Hematopoietic multipotent progenitor cell treated with erythropoietin and hydrocortisone succinate and interleukin-3 and kit ligand, for 15 days (in vitro differentiated cells): ENCODE data around the gene AQP2.
"Not testable (repeated sequence)": the region's sequence is repeated elsewhere in the genome, so short reads cannot be mapped to it uniquely, and the experiment has no call there.

Source experiments
- DNase-seq: peaks from one replicate; pipeline ENCODE4 v3.0.0-alpha.2; 2015; ENCODE audit warnings: low spot score

AQP2 gene

DNA sequence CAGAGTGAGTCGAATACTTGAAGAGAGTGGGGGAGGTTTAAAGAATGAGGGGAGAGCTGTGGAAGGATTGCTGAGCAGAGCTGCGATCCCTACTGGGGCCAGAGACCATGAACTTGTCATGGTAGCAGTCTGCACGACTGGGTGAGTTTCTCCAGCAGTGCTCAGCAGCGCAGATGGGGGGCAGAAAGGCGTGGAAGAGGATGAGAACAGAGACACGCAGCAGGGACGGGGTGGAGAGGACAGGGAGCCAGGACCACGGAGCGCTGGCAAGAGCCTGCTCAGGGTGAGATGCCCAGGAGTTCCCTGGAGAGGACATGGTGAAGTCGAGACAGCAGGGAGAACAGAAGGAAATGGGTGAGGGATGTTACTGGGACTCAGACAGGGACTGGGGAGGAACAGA, 20.1 kb downstream of the AQP2 start:
- no peak for DNase-seq

DNA sequence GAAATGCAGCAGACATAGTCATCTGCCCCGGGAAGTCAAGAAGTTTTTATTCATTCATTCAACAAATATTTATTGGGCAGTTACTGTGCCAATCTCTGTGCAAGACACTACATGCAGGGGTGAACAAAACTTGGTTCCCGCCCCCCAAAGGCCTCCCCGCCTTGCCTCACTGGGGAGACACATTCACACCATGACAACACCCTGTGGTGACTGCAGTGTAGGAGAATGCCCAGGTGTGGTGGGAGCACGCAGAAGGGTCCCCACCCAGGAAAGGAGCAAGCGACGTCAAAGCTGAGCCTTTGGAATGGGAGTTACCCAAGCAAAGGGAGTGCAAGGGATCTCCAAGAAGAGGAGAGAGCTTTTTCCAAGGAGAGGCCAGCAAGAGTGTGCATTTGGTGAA, 20.6 kb downstream of the AQP2 start:
- no peak for DNase-seq

DNA sequence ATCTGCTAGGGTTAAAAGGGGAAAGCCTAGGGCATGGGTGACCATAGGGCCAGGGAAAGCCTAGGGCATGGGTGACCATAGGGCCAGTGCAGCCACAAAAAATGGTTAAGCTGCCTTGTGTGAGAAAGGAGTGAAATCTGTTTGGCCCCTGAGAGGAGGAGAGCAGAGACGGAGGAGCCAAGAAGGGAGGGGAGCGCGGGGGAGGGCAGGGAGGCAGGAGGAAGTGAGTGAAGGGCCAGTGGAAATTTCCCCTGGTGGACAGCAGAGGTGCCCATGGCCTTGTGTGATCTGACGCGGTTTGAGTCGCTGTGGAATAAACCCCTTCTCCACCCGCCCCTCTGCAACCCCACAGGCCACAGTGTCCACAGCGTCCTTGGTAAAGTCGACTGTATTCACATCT, 21.6 kb downstream of the AQP2 start:
- no peak for DNase-seq

DNA sequence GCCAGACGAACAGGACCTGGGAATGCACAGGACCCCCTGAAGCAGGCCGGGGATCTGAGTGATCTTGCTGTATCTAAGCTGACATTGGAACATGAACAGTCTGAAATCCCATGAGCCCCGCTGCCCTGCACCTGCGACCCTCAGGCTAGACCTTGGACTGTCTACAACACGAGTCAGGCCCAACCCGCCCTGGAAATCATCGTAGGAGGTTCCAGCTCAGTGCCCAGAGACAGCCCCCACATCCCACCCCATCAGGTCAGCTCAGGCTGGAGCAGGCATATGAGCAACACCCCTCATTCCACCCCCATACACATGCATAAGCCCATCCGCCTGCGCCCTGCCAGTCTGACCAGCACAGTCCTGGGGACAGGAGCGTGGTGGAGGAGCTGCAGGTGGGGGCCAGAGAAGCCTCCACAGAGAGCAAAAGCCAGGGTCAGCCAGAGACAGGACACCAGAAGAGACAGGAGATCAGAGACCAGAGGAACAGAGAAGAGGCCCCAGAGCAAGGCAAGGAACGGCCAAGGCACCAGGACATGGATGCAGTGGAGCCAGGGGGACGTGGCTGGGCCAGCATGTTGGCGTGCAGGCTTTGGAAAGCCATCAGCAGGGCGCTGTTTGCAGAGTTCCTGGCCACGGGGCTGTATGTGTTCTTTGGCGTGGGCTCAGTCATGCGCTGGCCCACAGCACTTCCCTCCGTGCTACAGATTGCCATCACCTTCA, 22.3 kb downstream of the AQP2 start, which contains the start of gene AQP6:
Gene AQP6, plus strand, starts transcription at position 307 of the 720 bp plus-strand sequence. Its CDS starts 227 bp downstream, at position 534.
- no peak for DNase-seq

DNA sequence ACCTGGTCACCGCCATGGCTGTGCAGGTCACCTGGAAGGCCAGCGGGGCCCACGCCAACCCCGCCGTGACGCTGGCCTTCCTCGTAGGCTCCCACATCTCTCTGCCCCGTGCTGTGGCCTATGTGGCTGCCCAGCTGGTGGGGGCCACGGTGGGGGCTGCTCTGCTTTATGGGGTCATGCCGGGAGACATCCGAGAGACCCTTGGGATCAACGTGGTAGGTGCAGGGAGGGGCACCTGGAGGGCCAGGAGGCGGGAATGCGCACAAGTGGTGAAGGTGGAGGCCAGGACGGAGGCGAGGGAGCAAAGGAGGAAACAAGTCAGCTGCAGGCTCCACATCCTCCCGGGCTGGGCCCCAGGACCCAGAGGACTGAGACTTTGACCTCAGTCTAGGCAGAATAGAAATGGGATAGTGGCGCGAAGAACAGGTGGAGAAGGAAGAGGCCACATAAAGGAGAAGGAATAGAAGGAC, 22.9 kb downstream of the AQP2 start:
- DNase-seq = no peak

GRCh38 chr12:49974231-49974675, 23.7 kb downstream of the AQP2 start:
- no peak for DNase-seq

GRCh38 chr12:49974677-49975317, 24.3 kb downstream of the AQP2 start:
- no peak for DNase-seq

GRCh38 chr12:49975318-49975761, 24.8 kb downstream of the AQP2 start:
- no peak for DNase-seq

DNA sequence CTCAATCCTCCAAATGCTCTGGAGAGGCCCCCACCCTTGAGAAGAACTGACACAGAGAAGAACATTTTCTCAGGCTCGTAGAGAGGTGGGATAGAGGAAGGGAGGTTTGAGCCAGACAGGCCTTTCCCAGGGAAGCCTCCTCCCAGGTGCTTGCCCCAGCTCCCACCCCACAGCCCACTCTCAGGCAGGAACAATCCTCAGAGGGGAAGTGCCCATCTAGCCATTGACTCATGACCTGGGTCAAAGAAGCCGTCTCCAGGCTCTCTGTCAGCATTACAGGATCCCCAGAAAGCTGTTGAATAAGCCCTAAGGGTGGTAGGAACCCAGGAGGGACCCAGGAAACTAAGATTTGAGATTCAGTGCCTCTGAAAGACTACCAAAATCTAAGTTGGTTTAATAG, 26.0 kb downstream of the AQP2 start:
- no peak for DNase-seq

DNA sequence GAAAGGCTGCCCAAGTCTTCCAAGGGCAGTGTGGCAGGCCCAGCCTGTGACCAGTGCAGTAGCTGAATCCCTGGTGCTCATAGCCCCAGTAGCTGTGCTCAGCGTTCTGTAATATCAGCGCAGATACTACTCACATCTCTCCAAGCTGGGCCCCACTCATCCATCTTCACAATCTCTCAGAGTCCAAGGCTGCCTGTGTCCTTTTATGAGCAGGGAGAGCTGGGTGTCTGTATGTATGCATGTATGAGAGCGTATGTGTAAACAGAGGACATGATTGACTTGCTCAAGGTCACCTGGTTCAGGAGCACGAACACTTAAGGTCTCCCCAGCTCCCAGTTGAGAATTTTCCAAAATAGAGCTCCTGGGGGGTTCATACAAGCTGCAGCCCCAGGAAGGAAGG, 27.6 kb downstream of the AQP2 start:
- no peak for DNase-seq

- no peak for DNase-seq
Observed at GRCh38 chr12:49979016-49979586, 28.6 kb downstream of the AQP2 start.

DNA sequence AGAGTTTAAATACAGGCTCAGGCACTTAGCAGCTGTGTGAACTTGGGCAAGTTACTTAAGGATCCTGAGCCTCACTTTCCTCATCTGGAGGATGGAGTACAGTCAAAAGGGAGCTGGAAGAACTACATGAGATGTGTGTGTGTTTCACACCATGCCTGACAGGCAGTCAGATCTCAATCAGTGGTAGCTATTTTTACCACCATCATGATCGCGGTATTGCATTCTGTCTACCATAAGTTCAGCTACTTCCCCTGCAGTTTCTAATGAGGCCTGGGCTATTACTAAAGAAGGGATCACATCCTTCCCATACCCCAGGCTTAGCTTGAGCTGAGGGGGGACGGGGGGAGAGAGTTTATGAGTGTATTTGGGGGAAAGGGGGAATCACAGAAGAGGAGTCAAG, 29.3 kb downstream of the AQP2 start:
- no peak for DNase-seq

- DNase-seq = no peak
Observed at GRCh38 chr12:49980501-49981349, 30.2 kb downstream of the AQP2 start.

- DNase-seq = no peak
Observed at GRCh38 chr12:49982246-49983087, 31.9 kb downstream of the AQP2 start.

DNA sequence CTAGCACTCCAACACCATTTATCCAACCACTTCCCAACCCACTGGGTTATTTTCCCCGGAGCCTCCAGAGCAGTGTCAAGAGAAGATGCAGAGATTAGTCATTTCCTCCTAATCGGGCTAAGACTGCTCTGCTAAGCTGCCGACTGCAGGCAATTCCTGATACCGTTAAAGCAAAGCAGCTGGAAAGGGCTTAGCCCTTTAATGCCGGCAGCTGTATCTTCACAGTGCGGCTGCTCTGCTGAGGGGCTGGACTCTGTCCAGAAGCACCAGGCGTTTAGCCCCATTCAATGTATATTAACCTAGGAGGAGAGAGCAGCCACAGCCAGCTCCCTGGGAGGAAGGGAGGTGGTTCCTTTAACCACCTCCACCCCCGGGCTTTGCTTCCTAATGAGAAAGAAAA, 33.4 kb downstream of the AQP2 start:
- DNase-seq = no peak

DNA sequence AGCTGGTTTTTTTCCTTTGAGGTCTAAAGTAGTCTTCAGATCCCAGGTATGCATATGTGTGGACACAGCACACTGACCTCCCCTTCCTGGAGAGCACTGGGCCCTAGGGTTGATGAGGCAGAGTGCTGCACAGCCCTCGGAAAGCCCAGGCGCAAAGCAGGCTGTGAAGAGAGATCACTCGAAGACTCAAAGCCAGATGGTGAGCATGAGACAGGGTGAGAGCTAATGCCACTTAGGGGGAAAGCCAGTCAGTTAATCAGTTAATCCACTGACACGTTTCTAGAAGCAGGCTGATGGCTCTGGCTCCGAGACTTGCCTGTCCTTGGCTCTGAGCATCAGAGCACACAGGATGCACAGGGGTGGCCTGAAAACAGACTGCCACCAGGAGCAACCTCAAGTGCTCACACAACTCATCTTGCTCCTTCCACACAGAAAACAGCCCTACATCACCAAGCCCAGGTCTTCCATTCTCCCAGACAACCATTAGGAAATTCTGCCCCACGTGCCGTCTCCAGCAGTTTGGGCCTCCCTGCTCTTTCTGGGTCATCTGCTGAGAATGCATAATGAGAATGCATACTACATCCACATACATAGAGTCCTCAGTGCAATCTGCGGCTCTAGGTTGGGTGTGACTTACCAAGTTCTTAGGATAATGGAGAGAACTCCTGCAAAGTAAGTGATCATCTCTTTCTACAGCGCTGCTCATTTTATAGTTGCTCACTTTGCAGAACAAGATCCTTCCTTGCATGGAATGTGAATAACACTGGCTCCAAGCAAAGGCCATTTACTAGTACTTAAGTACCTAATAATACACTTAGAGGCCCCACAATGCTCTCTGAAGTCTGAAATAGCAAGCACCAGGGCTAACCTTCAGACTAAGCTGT, 34.2 kb downstream of the AQP2 start:
- DNase-seq = no peak

DNA sequence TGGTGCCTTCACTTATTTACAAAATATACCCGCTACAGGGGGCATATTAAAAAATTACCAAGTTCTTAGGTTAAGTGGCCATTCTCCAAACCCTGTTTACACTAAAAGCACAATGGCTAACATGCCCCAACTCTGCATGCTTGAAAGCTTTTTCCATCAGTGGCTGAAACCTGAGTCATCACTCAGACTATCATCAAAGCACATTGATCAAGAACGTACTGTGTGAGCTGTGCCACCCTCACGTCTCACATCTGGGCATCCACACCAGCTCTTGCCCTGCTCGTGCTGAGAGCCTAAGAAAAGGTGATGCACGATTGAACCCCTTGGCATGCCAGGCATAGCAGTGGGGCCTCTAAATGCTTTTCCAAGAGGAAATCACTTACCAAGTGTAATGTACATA, 35.4 kb downstream of the AQP2 start:
- no peak for DNase-seq

- DNase-seq = not testable (repeated sequence)
Observed at GRCh38 chr12:49986476-49986875, 35.9 kb downstream of the AQP2 start.

DNA sequence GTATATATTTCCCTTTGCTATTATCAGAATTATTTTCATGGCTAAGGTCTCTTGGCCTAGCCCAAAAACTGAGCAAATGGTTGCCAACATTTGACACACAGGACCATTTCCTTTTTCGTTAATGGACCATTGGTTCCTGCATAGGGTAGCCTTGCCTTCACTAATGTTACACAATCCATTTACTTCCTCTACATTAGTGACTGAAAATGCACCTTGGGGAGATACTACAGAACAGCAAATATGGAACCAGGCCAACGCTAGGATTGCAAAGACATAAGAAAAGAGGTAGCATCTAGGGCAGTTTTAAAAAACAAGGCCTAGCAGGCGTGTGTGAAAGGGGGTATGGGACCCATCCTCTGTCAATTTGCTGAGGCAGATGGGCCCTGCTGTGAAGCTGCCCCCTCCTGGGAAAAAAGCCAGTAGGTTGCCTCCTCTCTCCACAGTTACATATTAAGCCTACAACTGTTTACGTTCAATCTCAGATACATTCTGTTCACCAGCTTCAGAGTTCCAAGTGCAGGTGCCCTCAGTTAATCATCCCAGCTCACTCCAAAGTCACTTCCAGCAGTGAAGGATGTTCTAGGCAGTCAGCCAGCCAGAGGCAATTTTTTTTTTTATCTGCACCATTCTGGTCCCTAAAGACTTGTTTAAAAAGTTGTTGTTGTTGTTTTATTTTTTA, 37.2 kb downstream of the AQP2 start:
- DNase-seq = no peak

DNA sequence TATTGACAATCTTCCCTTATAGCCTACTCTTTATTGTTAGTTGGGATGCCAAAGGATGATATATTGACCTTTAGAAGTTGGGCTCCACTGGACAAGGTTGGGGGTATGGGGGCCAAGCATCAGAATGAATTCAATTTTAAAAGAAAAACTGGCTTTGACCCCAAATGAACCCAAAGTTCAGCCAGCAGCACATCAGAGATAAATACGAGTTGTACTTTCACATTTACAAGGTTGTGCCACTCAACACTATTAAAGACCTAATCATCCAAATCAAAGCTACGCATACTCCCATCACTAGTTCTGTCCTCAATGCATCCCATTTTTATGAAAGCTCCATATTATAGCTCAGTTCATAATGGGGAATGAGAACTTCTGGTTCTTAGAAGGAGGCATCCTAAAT, 38.9 kb downstream of the AQP2 start:
- DNase-seq = not testable (repeated sequence)
